VCaP (cell line): ENCODE results near the gene FCRL2.

Experiments used
- H3K27ac ChIP-seq: fragments of 450-650 bp; 2 replicates; pipeline ENCODE4 v1.5.1; 2017
- TF ChIP-seq, protein P1 (sequence below): fragments of 450-650 bp; conservative IDR thresholded peaks from 2 replicates; pipeline ENCODE4 v1.5.1; 2017; ENCODE audit warnings: mild to moderate bottlenecking, moderate library complexity

FCRL2 gene

DNA sequence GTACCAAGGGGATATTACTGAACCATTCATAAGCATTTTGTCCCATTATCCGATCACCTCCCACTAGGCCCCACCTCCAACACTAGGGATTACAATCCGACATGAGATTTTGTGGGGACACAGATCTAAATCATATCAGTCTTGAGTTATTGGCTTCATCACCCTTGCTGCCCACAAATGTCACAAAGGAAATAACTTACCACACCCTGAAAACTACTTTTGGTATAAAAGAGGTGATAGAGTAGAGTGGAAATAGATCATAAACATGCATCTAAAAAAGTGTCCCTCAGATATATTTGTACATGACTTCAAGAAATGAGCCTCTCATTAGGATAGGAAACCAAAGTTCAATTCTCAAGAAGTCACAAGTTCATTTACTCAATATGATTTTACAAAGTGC is 53.8 kb downstream of the FCRL2 start:
- H3K27ac ChIP-seq, result no peak overlapping the region
- TF ChIP-seq, protein P1, sequence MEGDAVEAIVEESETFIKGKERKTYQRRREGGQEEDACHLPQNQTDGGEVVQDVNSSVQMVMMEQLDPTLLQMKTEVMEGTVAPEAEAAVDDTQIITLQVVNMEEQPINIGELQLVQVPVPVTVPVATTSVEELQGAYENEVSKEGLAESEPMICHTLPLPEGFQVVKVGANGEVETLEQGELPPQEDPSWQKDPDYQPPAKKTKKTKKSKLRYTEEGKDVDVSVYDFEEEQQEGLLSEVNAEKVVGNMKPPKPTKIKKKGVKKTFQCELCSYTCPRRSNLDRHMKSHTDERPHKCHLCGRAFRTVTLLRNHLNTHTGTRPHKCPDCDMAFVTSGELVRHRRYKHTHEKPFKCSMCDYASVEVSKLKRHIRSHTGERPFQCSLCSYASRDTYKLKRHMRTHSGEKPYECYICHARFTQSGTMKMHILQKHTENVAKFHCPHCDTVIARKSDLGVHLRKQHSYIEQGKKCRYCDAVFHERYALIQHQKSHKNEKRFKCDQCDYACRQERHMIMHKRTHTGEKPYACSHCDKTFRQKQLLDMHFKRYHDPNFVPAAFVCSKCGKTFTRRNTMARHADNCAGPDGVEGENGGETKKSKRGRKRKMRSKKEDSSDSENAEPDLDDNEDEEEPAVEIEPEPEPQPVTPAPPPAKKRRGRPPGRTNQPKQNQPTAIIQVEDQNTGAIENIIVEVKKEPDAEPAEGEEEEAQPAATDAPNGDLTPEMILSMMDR, result no peak

DNA sequence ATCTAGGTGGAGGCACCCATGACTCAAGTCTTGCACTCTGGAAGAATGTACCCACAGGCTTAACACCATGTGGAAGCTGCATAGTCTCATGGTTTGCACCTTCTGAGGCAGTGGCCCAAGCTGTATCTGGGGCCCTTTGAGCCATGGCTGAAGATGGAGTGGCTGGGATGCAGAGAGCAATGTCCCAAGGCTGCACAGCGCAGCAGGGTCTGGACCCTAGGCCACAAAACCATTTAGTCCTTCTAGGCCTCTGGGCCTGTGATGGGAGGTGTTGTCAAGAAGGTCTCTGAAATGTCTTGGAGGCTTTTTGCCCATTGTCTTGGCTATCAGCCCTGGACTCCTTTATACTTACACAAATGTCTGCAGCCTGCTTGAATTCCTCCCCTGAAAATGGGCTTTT is 54.9 kb downstream of the FCRL2 start:
- TF ChIP-seq, protein P1, result no peak

DNA sequence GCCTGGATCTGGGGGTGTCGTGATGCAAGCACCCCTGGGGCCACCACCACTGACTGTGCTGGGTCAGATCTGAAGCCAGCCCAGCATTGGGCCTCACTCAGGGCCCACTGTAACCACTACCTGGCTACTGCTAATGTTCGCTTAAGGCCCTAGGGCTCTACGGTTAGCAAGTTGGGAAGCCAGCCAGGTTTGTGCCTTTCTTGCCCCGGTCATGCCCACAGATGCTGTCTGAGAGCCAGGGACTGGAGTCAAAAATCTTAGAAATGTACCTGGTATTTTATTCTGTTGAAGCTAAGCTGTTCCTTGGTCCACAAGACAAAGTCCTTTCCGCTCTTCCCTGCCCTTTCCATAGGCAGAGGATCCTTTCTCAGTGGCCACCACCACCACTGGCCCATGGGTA is 61.2 kb downstream of the FCRL2 start:
- no peak overlapping the region for H3K27ac ChIP-seq
- TF ChIP-seq, protein P1, result no peak

More for the DNA sequence above, 54.9 kb downstream of the FCRL2 start:
- no peak overlapping the region for H3K27ac ChIP-seq

DNA sequence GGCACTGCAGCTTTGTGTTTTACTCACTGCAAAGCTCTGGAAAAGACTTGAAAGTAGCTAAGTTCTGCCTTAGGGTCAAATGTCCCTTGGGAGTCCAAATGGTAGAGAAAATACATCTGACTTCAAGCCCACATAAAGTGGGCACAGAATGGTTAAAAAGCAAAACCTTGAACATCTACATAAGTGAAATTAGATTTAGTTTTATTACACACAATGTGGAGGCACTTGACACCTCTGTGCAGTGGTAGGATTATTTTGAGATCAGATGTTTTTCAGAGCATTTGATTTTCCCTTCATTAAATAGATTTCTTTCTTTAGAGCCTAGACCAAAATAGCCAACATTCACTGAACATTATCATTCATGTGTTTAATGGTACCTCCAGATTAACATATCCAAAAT is 65.1 kb downstream of the FCRL2 start:
- TF ChIP-seq, protein P1, result no peak
- H3K27ac ChIP-seq, result no peak overlapping the region

DNA sequence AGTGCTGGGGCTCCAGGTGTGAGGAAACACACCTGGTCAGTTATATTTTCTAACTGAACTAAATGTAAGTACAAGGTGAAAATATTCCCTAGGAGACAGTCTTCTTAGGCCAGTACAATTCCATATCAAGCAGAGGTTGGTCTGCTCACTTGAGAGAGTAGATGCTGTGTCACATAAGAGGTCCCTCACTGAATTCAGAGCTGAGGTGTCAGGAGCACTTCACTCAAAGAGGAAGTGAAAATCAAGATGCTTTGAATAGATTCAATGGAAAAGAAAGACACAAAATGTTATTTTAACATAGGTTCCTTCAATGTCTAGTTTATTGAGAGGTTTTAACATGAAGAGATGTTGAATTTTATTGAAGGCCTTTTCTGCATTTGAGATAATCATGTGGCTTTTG is 72.1 kb downstream of the FCRL2 start:
- TF ChIP-seq, protein P1, result no peak
- no peak overlapping the region for H3K27ac ChIP-seq

DNA sequence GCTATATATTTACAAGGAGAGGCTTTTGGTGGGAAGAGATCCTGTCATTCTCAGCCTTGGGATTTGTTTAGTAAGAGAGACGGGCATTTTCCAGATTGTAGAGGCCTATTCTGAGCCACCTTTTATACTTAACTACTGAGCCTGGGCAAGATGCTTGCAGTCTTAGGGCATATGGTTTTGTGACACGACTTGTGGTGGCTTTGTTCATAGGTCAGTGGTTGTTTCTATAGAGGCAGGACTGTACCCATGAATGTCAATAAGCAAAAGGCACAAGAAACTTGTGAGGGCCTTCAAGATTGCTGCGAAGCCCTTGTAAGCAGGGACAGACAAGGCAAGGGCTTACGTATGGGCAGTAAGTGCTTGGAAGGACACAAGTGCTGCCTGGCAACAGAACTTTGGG is 73.0 kb downstream of the FCRL2 start:
- no peak overlapping the region for H3K27ac ChIP-seq
- TF ChIP-seq, protein P1, result no peak

DNA sequence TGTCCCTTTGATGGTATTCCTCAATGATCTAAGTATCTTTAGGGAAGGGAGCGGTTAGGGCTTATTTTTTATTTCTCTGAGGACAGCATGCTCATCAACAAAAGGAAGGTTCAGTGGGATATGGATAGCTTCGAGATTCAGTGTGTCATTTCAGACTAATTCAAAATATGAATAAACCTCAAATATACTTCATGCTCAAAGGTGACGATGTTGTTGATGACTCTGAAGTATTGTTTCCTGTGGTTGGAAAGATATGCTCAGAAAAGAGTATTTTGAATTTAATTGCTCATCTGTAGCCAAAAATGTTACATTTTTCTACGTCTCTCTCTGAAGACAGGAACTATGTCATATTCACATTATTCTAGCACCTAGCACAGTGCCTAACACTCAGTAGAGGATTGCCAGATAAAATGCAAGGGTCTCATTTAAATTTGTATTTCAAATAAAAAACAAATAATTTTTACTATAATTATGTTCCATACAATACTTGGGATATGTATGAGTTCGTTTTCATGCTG is 74.6 kb downstream of the FCRL2 start:
- TF ChIP-seq, protein P1, result no peak
- no peak overlapping the region for H3K27ac ChIP-seq

DNA sequence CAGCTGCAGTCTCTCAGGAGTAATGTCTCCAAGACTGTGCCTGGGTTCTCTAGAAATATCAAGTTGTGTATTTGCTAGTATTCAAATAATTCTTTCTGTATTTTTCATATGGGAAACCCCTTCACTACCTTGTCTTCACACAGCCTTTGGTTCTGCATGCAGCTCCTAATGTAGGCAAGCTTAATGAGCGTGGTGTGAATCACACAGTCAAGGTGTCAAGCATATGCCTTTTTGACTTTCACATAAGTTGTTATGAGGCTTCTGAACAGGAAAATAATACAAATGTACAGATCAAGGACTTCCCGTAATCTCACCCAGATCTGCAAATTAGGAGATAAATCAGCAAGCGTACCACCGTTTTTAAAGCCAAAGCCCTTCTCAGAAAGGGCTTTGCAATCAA is 76.2 kb downstream of the FCRL2 start, which contains the start of gene FCRL3:
Gene FCRL3, minus strand, starts transcription at position 38 of the 400 bp plus-strand sequence. CDS start 280 bp downstream, outside the sequence.
- TF ChIP-seq, protein P1, result no peak
- H3K27ac ChIP-seq, result no peak within 1 kb of the TSS
